Activated CD8-positive, alpha-beta memory T cell treated with anti-CD3 and anti-CD28 coated beads for 4 hours (primary cell): ENCODE data around the gene AAK1.
A peak's percentile ranks its signal among the peaks of the same experiment; 100 is the strongest.
"Not testable (repeated sequence)": the region's sequence is repeated elsewhere in the genome, so short reads cannot be mapped to it uniquely, and the experiment has no call there.

Experiments used
- DNase-seq, 2 donors: peaks; one replicate each; pipeline ENCODE4 v3.0.0-alpha.2; 2020; ENCODE audit warnings: low read depth in 2 of 2

The AAK1 gene

GRCh38 chr2:69643602-69644505 is at the start of gene AAK1:
Gene AAK1 (minus strand): TSS chr2:69643739. CDS start chr2:69643040, 699 bp downstream.
- peak; percentile 57 to 60 for DNase-seq

DNA sequence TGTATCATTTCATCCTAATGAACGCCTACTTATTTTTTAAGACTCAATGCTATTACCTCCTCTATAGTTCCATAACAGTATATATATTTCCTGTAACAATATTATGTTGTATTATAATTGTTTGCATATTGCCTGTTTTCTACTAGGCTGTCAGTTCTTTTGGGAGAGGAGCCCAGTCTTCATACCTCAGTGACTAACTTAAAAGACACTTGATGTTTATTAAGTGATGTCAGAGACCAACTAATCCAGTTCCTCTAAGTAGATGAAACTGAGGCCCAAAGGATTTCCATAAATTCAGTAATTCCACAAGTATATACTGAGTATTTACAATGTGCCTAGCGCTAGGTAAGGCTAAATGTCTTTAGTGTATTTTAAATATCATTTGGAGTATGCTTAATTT is 48.9 kb upstream of the AAK1 start:
- DNase-seq: no peak

- no peak for DNase-seq
Measured at GRCh38 chr2:69689969-69690368, 46.4 kb upstream of the AAK1 start.

DNA sequence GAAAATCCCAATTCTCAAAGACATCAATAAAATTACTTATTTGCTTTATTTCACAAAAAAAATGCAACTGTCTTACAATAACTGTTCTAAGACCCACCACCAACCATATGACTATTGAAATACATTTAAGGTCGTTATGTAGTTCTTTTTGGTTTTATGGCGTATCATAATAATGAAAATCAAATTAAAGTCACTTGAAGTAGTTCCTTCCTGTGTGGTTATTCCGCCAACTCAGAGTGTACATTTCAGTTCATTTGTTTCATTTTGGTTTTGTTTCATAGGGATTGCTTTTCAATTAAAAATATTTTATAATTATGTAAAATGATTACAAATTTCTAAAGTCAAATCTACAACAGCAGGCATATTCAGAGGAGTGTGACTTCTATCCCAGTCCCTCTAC is 45.9 kb upstream of the AAK1 start:
- DNase-seq: no peak

DNA sequence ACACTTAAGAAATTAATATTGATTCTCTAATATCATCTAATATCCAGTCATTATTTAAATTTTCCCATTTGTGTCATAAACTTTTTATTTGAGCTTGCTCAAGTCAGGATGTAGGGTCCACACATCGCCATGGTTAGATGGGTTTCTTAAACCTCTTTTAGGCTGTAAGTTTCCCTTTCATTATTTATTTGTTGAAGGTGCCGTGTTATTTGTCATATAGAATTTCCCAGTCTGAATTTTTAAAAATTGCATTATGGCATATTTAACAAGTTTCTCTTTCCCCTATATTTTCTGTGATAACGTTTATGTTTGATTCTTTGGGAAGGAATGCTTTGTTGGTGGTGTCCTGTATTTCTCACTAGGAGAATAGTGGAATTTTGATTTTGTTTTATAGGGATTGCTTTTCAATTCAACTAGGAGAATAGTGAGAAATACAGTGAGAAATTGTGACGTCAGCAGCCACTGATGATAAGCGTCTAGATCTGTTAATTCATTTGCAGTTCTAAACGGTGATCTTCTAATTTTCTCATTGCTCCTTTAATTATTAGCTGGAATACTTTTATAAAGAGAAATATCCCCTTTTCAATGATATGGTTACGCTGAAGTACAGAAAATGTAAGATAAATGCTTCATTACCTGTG is 44.6 kb upstream of the AAK1 start:
- no peak for DNase-seq

DNA sequence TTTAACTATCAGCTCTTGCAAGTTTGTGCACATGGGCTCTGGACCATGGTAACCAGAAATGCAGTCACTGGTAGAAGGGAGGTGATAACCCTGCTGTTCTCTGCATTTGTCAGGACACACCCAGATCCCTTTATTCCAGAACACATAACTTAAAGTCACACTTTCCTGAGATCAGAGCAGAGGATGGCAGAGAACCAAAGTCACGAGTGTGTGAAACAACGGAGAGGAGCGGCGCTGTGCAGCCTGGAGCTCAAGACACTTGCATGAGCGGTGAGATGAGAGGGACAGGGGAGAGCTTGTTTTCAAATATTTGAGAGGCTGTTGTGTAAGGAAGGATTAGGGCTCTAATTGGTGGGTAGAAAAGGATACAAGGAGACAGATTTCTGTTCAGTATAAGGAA is 43.3 kb upstream of the AAK1 start:
- no peak for DNase-seq

GRCh38 chr2:69685321-69686048 is 41.9 kb upstream of the AAK1 start:
- no peak for DNase-seq

- no peak for DNase-seq
Measured at GRCh38 chr2:69683170-69683971, 39.8 kb upstream of the AAK1 start.

DNA sequence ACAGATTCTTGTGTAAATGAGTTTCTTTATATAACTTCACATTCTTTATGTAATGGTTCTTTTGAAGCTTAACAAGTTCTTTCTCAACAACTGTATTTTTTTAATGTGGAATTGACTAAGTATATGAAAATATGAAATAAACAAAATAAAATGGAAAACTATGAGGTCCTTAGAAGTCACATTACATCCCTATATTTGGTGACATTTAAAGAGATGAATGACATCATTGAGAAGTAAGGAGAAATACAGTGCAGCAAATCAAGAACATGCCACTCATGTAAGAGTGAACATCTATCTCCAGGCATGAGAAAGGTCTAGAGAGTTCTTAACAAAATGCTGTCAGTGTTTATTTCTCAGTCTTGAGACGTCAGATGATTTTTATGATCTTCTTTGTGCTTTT is 39.0 kb upstream of the AAK1 start:
- no peak for DNase-seq

DNA sequence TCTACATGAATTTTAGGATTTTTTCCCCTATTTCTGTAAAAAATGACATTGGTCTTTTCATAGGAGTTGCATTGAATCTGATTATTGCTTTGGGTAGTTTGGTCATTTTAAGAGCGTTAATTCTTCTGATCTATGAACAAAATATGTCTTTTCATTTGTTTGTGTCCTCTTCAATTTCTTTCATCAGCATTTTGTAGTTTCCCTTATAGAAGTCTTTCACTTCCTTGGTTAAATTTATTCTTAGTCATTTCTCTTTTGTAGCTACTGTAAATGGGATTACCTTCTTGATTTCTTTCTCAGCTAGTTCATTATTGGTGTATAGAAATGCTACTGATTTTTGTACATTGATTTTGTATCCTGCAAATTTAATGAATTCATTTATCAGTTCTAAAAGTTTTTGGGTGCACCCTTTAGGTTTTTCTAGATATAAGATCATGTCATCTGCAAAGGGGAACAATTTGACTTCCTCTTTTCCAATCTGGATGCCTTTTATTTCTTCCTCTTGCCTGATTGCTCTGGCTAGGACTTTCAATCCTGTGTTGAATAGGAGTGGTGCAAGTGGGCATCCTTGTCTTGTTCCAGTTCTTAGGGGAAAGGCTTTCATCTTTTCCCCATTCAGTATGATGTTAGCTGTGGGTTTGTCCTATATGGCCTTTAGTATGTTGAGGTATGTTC is 36.6 kb upstream of the AAK1 start:
- DNase-seq: no peak

GRCh38 chr2:69677914-69678313 is 34.4 kb upstream of the AAK1 start:
- no peak for DNase-seq

DNA sequence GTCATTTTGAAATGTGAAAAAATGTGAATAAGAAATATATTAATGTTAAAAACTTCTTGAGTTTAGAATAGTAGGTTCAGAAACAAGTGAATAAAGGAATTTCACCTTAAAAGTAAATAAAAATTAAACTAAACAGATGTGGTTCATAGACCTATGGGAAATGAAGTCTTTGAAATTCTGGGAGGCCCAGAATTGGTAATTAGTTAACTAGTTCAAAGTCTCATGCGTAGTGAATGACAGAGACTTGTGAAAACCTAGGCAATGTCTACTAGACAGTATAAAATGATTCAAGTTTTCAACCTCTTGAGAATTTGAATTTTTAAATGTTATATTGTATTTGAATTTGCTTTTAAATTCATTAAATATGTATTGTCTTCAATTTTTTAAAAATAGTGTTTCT is 32.6 kb upstream of the AAK1 start:
- no peak for DNase-seq

DNA sequence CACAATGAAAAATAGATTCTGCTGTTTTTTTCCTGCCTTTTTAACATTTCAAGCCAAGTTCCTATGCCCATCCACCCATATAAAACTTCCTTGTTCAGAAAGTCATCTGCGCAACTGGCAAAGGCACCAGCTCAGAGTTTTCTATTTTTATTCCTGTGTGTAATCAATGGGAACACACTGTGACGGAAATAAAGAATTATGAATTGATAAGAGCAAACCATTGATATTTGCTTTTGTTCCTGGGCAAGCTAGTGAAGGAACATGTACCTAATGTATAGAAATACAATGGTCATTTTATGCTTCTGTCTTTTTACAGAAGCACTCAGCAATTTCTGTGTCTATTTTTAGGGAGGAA is 30.8 kb upstream of the AAK1 start:
- no peak for DNase-seq

GRCh38 chr2:69673098-69673497 is 29.6 kb upstream of the AAK1 start:
- not testable (repeated sequence) for DNase-seq

DNA sequence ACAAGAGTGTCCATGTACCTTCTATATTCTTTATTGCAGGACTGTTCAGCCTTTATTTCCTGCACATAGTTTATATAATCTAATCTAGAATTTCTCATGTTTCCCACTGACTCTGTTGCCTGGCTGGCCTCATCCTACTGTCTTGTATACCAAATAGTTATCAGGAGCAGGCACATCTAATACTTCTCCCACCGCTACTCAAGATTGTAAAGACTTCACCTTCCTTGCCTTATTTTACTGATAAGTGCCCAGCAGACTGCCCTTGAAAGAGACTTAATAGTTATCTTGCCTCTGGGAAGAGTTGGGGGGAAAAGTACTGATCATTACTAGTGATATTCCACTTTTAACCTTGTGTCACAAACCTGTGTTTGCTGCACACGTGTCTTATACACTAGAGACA is 26.1 kb upstream of the AAK1 start:
- no peak for DNase-seq

DNA sequence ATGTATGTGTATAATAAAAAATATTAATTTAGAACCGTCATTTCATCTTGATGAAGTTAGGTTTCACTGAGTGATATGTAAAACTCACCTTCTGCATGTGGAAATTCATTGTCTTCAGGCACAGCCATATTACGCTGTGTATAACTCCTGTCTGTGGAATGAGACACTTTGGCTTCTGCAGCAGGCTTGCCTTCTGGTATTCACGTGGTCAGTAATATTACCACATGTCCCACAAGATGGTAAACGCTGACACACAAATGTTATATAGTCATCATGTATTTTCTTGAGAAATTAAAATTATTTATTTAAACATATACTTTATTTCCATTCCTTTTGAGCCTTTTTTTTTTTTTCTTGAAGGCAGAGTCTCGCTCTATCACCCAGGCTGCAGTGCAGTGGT is 25.1 kb upstream of the AAK1 start:
- no peak for DNase-seq

- DNase-seq: no peak
Measured at GRCh38 chr2:69667805-69668382, 24.4 kb upstream of the AAK1 start.

DNA sequence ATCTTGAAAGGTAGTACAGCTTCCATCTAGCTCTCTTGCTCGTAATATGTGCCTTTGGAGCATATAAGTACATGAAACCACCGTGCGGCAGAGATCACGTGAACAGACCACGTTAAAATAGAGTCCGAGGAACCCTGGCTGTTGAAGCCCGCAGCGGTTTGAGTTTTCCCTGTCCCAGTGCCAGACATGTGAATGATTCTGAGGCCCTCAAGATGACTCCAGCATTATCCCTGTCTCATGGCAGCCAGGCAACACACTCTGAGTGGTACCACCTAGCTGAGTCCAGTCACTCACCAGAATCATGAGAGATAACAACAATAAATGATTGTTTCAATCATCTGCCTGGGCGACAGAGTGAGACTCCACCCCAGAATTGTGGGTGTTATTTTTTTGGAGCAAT is 21.6 kb upstream of the AAK1 start:
- no peak for DNase-seq

GRCh38 chr2:69663860-69664259 is 20.3 kb upstream of the AAK1 start:
- DNase-seq: no peak

GRCh38 chr2:69662547-69662946 is 19.0 kb upstream of the AAK1 start:
- not testable (repeated sequence) for DNase-seq

GRCh38 chr2:69660637-69661036 is 17.1 kb upstream of the AAK1 start:
- DNase-seq: no peak
